Stomach smooth muscle (tissue), 2 donors: ENCODE data around the gene GFI1B.
"Not testable (repeated sequence)": the region's sequence is repeated elsewhere in the genome, so short reads cannot be mapped to it uniquely, and the experiment has no call there.

Source experiments
- H3K27ac ChIP-seq: one replicate; pipeline ENCODE4 v1.7.0; 2013; ENCODE audit warnings: mild to moderate bottlenecking, low read length, inconsistent platforms
- H3K27me3 ChIP-seq, 2 donors: one replicate each; pipeline ENCODE4 v1.7.0; 2013; ENCODE audit warnings: low read length in 2 of 2; ENCODE audit not compliant: insufficient read depth in 2 of 2, control insufficient read depth in 1 of 2
- H3K36me3 ChIP-seq, 2 donors: one replicate each; pipeline ENCODE4 v1.7.0; 2013; ENCODE audit warnings: low read length in 2 of 2; ENCODE audit not compliant: control insufficient read depth in 2 of 2, insufficient read depth in 2 of 2
- H3K4me1 ChIP-seq: one replicate; pipeline ENCODE4 v1.7.0; 2013; ENCODE audit warnings: low read length; ENCODE audit not compliant: control insufficient read depth, insufficient read depth
- H3K4me3 ChIP-seq, 2 donors: one replicate each; pipeline ENCODE4 v1.7.0; 2013; ENCODE audit warnings: low read length in 2 of 2
- H3K9ac ChIP-seq, 2 donors: one replicate each; pipeline ENCODE4 v1.7.0; 2013; ENCODE audit warnings: low read length in 2 of 2, mild to moderate bottlenecking in 1 of 2
- H3K9me3 ChIP-seq, 2 donors: one replicate each; pipeline ENCODE4 v1.7.0; 2013; ENCODE audit warnings: low read length in 2 of 2; ENCODE audit not compliant: control insufficient read depth in 2 of 2
- donor health status: healthy.
- donor health status: Pancreatic carcinoma.

The GFI1B gene

GRCh38 chr9:132991351-132992300 is 13.1 kb downstream of the GFI1B start:
- Histone ChIP-seq H3K27ac (no peak overlapping the region), H3K9me3 (no peaks in the 10 kb centered on the region), H3K36me3 (no peaks in the 10 kb centered on the region), H3K4me3 (no peak overlapping the region), H3K9ac (no peak overlapping the region), H3K27me3 (peaks cover 37 to 48% of the 10 kb centered on the region in 2 donors), H3K4me1 (no peaks in the 10 kb centered on the region)

- Histone ChIP-seq H3K27me3 (peaks cover 35 to 46% of the 10 kb centered on the region in 2 donors), H3K36me3 (no peaks in the 10 kb centered on the region), H3K9ac (no peak overlapping the region), H3K9me3 (no peaks in the 10 kb centered on the region), H3K27ac (no peak overlapping the region), H3K4me1 (no peaks in the 10 kb centered on the region), H3K4me3 (no peak overlapping the region)
Observed at GRCh38 chr9:132993511-132993939, 15.0 kb downstream of the GFI1B start.

- no peak overlapping the region for H3K4me3 ChIP-seq
- H3K9me3 ChIP-seq: no peaks in the 10 kb centered on the region
- no peaks in the 10 kb centered on the region for H3K4me1 ChIP-seq
- H3K27ac ChIP-seq: no peak overlapping the region
- H3K36me3 ChIP-seq: no peaks in the 10 kb centered on the region
- H3K27me3 ChIP-seq: peaks cover 35 to 48% of the 10 kb centered on the region in 2 donors
- no peak overlapping the region for H3K9ac ChIP-seq
Observed at GRCh38 chr9:132994410-132995120, 16.1 kb downstream of the GFI1B start.

- H3K4me3 ChIP-seq: no peak overlapping the region
- no peak overlapping the region for H3K9ac ChIP-seq
- no peaks in the 10 kb centered on the region for H3K4me1 ChIP-seq
- H3K27ac ChIP-seq: no peak overlapping the region
- H3K27me3 ChIP-seq: peaks cover 35 to 48% of the 10 kb centered on the region in 2 donors
- no peaks in the 10 kb centered on the region for H3K36me3 ChIP-seq
- H3K9me3 ChIP-seq: no peaks in the 10 kb centered on the region
Observed at GRCh38 chr9:132995121-132995420, 16.6 kb downstream of the GFI1B start.

GRCh38 chr9:132995879-132996278 is 17.4 kb downstream of the GFI1B start:
- Histone ChIP-seq H3K9me3 (no peaks in the 10 kb centered on the region), H3K27ac (no peak overlapping the region), H3K9ac (no peak overlapping the region), H3K4me3 (no peak overlapping the region), H3K27me3 (peaks cover 33 to 47% of the 10 kb centered on the region in 2 donors), H3K4me1 (no peaks in the 10 kb centered on the region), H3K36me3 (no peaks in the 10 kb centered on the region)

GRCh38 chr9:132996526-132996925 is 18.0 kb downstream of the GFI1B start:
- Histone ChIP-seq H3K27ac (no peak overlapping the region), H3K4me1 (no peaks in the 10 kb centered on the region), H3K9me3 (no peaks in the 10 kb centered on the region), H3K27me3 (peaks cover 33 to 43% of the 10 kb centered on the region in 2 donors), H3K9ac (no peak overlapping the region), H3K36me3 (no peaks in the 10 kb centered on the region), H3K4me3 (no peak overlapping the region)

- no peak overlapping the region for H3K27ac ChIP-seq
- H3K9me3 ChIP-seq: no peaks in the 10 kb centered on the region
- no peak overlapping the region for H3K9ac ChIP-seq
- H3K27me3 ChIP-seq: peaks cover 33 to 41% of the 10 kb centered on the region in 2 donors
- H3K36me3 ChIP-seq: no peaks in the 10 kb centered on the region
- no peaks in the 10 kb centered on the region for H3K4me1 ChIP-seq
- no peak overlapping the region for H3K4me3 ChIP-seq
Observed at GRCh38 chr9:132997591-132997990, 19.1 kb downstream of the GFI1B start.

- not testable (repeated sequence) for H3K27ac ChIP-seq, H3K4me3 ChIP-seq, H3K36me3 ChIP-seq, H3K4me1 ChIP-seq, H3K9me3 ChIP-seq, H3K9ac ChIP-seq
- H3K27me3 ChIP-seq: peaks cover 32 to 40% of the 10 kb centered on the region in 2 donors
Observed at GRCh38 chr9:132998221-132998620, 19.7 kb downstream of the GFI1B start.

GRCh38 chr9:132998831-132999635 is 20.5 kb downstream of the GFI1B start:
- H3K4me1 ChIP-seq: no peaks in the 10 kb centered on the region
- no peak overlapping the region for H3K27ac ChIP-seq
- H3K36me3 ChIP-seq: no peaks in the 10 kb centered on the region
- H3K9ac ChIP-seq: no peak overlapping the region
- H3K9me3 ChIP-seq: no peaks in the 10 kb centered on the region
- H3K4me3 ChIP-seq: no peak overlapping the region
- H3K27me3 ChIP-seq: peaks cover 26 to 37% of the 10 kb centered on the region in 2 donors

- Histone ChIP-seq H3K27me3 (peaks cover 10 to 34% of the 10 kb centered on the region in 2 donors), H3K27ac (no peak overlapping the region), H3K4me3 (no peak overlapping the region)
Observed at GRCh38 chr9:133002147-133003070, 23.9 kb downstream of the GFI1B start.

More at GRCh38 chr9:133002147-133003070, 23.9 kb downstream of the GFI1B start:
- no peaks in the 10 kb centered on the region for H3K4me1 ChIP-seq
- H3K9me3 ChIP-seq: no peaks in the 10 kb centered on the region
- H3K36me3 ChIP-seq: no peaks in the 10 kb centered on the region
- H3K9ac ChIP-seq: no peak overlapping the region
